Karpas-422 (cell line): ENCODE results near the gene SIL1. TPM values are rescaled to one million over a fixed set of nuclear protein-coding genes. Genes with fewer than 3 reads are reported as not detected.

Experiments used
- DNase-seq: peaks from one replicate; pipeline ENCODE4 v3.0.0-alpha.2; 2015
- H2AFZ ChIP-seq: fragments of 200-600 bp; sonication (generic); 2 replicates; pipeline ENCODE4 v1.6.1; 2014; ENCODE audit warnings: antibody characterized with exemption, low read length, mixed read lengths
- H3K27ac ChIP-seq: fragments of 200-600 bp; sonication (generic); 2 replicates; pipeline ENCODE4 v1.5.1; 2014; ENCODE audit warnings: mild to moderate bottlenecking, low read length, moderate library complexity
- H3K27me3 ChIP-seq: fragments of 200-600 bp; sonication (generic); 2 replicates; pipeline ENCODE4 v1.6.1; 2014; ENCODE audit warnings: low read length, mixed read lengths
- H3K36me3 ChIP-seq: fragments of 200-600 bp; sonication (generic); 2 replicates; pipeline ENCODE4 v1.6.1; 2014; ENCODE audit warnings: low read length, mixed read lengths; ENCODE audit not compliant: insufficient read depth
- H3K4me1 ChIP-seq: fragments of 200-600 bp; sonication (generic); 2 replicates; pipeline ENCODE4 v1.6.1; 2014; ENCODE audit warnings: mild to moderate bottlenecking, low read length, mixed read lengths
- H3K4me2 ChIP-seq: fragments of 200-600 bp; sonication (generic); 2 replicates; pipeline ENCODE4 v1.6.1; 2014; ENCODE audit warnings: low read length, low read depth, mild to moderate bottlenecking; ENCODE audit not compliant: poor library complexity, severe bottlenecking
- H3K4me3 ChIP-seq: fragments of 200-600 bp; sonication (generic); 2 replicates; pipeline ENCODE4 v1.5.1; 2014; ENCODE audit warnings: mild to moderate bottlenecking, antibody characterized with exemption, low read length, mixed read lengths
- H3K79me2 ChIP-seq: fragments of 200-600 bp; sonication (generic); 2 replicates; pipeline ENCODE4 v1.6.1; 2014; ENCODE audit warnings: mild to moderate bottlenecking, low read length, mixed read lengths
- H3K9ac ChIP-seq: fragments of 200-600 bp; sonication (generic); 2 replicates; pipeline ENCODE4 v1.6.0; 2014; ENCODE audit warnings: low read length
- H3K9me2 ChIP-seq: fragments of 200-600 bp; sonication (generic), shearing (Covaris generic); replicated peaks from 2 replicates; pipeline ENCODE4 v1.6.0; 2014; ENCODE audit warnings: mild to moderate bottlenecking, low read length, moderate library complexity; ENCODE audit not compliant: insufficient read depth
- H3K9me3 ChIP-seq: fragments of 300-700, 200-600 bp; sonication (generic); 2 replicates; pipeline ENCODE4 v1.6.1; 2014; ENCODE audit warnings: low read length, mixed read lengths
- H4K20me1 ChIP-seq: fragments of 200-600 bp; sonication (generic); 2 replicates; pipeline ENCODE4 v1.6.1; 2014; ENCODE audit warnings: mild to moderate bottlenecking, antibody characterized with exemption, low read length, low read depth; ENCODE audit not compliant: insufficient read depth
- total RNA-seq: library from RNA; depleted of rRNA; stranded (reverse); fragments of >200 nt; shearing (Covaris generic); gene quantifications from 2 replicates; pipeline ENCODE4 v1.2.3, GENCODE V29; 2014; ENCODE audit warnings: low replicate concordance

Gene SIL1
- total RNA-seq, 1 experiment from 2014 or later: 10.7 TPM

GRCh38 chr5:138909734-138910133 lies 288.4 kb downstream of the SIL1 start:
- Histone ChIP-seq H3K4me3 (no peak overlapping the region), H3K27me3 (no peaks in the 10 kb centered on the region), H3K79me2 (no peaks in the 10 kb centered on the region), H3K9ac (no peak overlapping the region), H4K20me1 (no peaks in the 10 kb centered on the region), H3K4me2 (no peak overlapping the region), H3K27ac (no peak overlapping the region), H3K4me1 (no peaks in the 10 kb centered on the region), H3K9me2 (no peaks in the 10 kb centered on the region), H2AFZ (no peak overlapping the region), H3K36me3 (no peaks in the 10 kb centered on the region), H3K9me3 (no peaks in the 10 kb centered on the region)
- DNase-seq: no peak

- H3K4me3 ChIP-seq: no peak overlapping the region
- no peaks in the 10 kb centered on the region for H3K27me3 ChIP-seq
- no peaks in the 10 kb centered on the region for H3K4me1 ChIP-seq
- no peak overlapping the region for H3K9ac ChIP-seq
- no peaks in the 10 kb centered on the region for H3K9me3 ChIP-seq
- 0 out of 2 replicates have a peak, but pooled peaks cover 3% of the 10 kb centered on the region for H4K20me1 ChIP-seq
- no peaks in the 10 kb centered on the region for H3K9me2 ChIP-seq
- no peak overlapping the region for H3K4me2 ChIP-seq
- no peak for DNase-seq
- H2AFZ ChIP-seq: no peak overlapping the region
- no peaks in the 10 kb centered on the region for H3K79me2 ChIP-seq
- no peaks in the 10 kb centered on the region for H3K36me3 ChIP-seq
- no peak overlapping the region for H3K27ac ChIP-seq
Observed at GRCh38 chr5:138905541-138905940, 292.6 kb downstream of the SIL1 start.

GRCh38 chr5:138903130-138903775 lies 294.9 kb downstream of the SIL1 start:
- Histone ChIP-seq H3K79me2 (no peaks in the 10 kb centered on the region), H3K4me1 (no peaks in the 10 kb centered on the region), H3K27me3 (no peaks in the 10 kb centered on the region), H3K4me3 (no peak overlapping the region), H3K4me2 (no peak overlapping the region), H2AFZ (no peak overlapping the region), H3K9ac (no peak overlapping the region), H3K9me2 (no peaks in the 10 kb centered on the region), H4K20me1 (0 out of 2 replicates have a peak, but pooled peaks cover 4% of the 10 kb centered on the region), H3K9me3 (no peaks in the 10 kb centered on the region), H3K36me3 (no peaks in the 10 kb centered on the region), H3K27ac (no peak overlapping the region)
- DNase-seq: no peak

GRCh38 chr5:138901716-138902115 lies 296.5 kb downstream of the SIL1 start:
- H3K9ac ChIP-seq: no peak overlapping the region
- no peaks in the 10 kb centered on the region for H3K9me2 ChIP-seq
- no peaks in the 10 kb centered on the region for H3K9me3 ChIP-seq
- no peak overlapping the region for H3K4me3 ChIP-seq
- no peak overlapping the region for H3K27ac ChIP-seq
- H3K79me2 ChIP-seq: no peaks in the 10 kb centered on the region
- no peak overlapping the region for H2AFZ ChIP-seq
- DNase-seq: no peak
- H3K4me1 ChIP-seq: no peaks in the 10 kb centered on the region
- 0 out of 2 replicates have a peak, but pooled peaks cover 4% of the 10 kb centered on the region for H4K20me1 ChIP-seq
- no peaks in the 10 kb centered on the region for H3K36me3 ChIP-seq
- H3K27me3 ChIP-seq: no peaks in the 10 kb centered on the region
- no peak overlapping the region for H3K4me2 ChIP-seq

- no peak overlapping the region for H2AFZ ChIP-seq
- H4K20me1 ChIP-seq: 0 out of 2 replicates have a peak, but pooled peaks cover 7% of the 10 kb centered on the region
- no peak overlapping the region for H3K4me2 ChIP-seq
- H3K9ac ChIP-seq: no peak overlapping the region
- H3K79me2 ChIP-seq: no peaks in the 10 kb centered on the region
- H3K9me2 ChIP-seq: no peaks in the 10 kb centered on the region
- H3K27me3 ChIP-seq: no peaks in the 10 kb centered on the region
- no peaks in the 10 kb centered on the region for H3K9me3 ChIP-seq
- no peaks in the 10 kb centered on the region for H3K36me3 ChIP-seq
- no peaks in the 10 kb centered on the region for H3K4me1 ChIP-seq
- DNase-seq: no peak
- no peak overlapping the region for H3K4me3 ChIP-seq
- H3K27ac ChIP-seq: no peak overlapping the region
Observed at GRCh38 chr5:138900281-138900965, 297.7 kb downstream of the SIL1 start.

- Histone ChIP-seq H3K4me2 (no peak overlapping the region), H3K27ac (no peak overlapping the region), H2AFZ (no peak overlapping the region), H3K36me3 (no peaks in the 10 kb centered on the region), H4K20me1 (0 out of 2 replicates have a peak, but pooled peaks cover 7% of the 10 kb centered on the region), H3K27me3 (no peaks in the 10 kb centered on the region), H3K4me3 (no peak overlapping the region), H3K79me2 (no peaks in the 10 kb centered on the region), H3K4me1 (no peaks in the 10 kb centered on the region), H3K9ac (no peak overlapping the region), H3K9me3 (no peaks in the 10 kb centered on the region), H3K9me2 (no peaks in the 10 kb centered on the region)
- no peak for DNase-seq
Observed at GRCh38 chr5:138898742-138899141, 299.4 kb downstream of the SIL1 start.

GRCh38 chr5:138898299-138898698 lies 299.9 kb downstream of the SIL1 start:
- no peak overlapping the region for H2AFZ ChIP-seq
- no peaks in the 10 kb centered on the region for H3K9me3 ChIP-seq
- H3K27ac ChIP-seq: no peak overlapping the region
- no peak overlapping the region for H3K9ac ChIP-seq
- H3K4me2 ChIP-seq: no peak overlapping the region
- H3K9me2 ChIP-seq: no peaks in the 10 kb centered on the region
- no peak overlapping the region for H3K4me3 ChIP-seq
- DNase-seq: no peak
- no peaks in the 10 kb centered on the region for H3K4me1 ChIP-seq
- H3K36me3 ChIP-seq: no peaks in the 10 kb centered on the region
- 0 out of 2 replicates have a peak, but pooled peaks cover 7% of the 10 kb centered on the region for H4K20me1 ChIP-seq
- no peaks in the 10 kb centered on the region for H3K27me3 ChIP-seq
- H3K79me2 ChIP-seq: no peaks in the 10 kb centered on the region
